Gastroesophageal sphincter (tissue), 4 donors: Measurements from ENCODE around the gene ANAPC2. TPM values are rescaled to one million over a fixed set of nuclear protein-coding genes. Genes with fewer than 3 reads are reported as not detected.

Experiments
- ATAC-seq: fragments of 150-250 bp; one replicate; pipeline ENCODE4 v1.9.1; 2016; ENCODE audit warnings: mild to moderate bottlenecking, moderate library complexity
- H3K27ac ChIP-seq, 4 donors: fragments of 200-600 bp; sonication (generic) in 3 of 4; 1 replicate in 3 of 4; 2 replicates in 1 of 4; pipeline ENCODE4 v1.5.1; 2016 to 2019
- H3K27me3 ChIP-seq: fragments of 200-600 bp; sonication (generic); one replicate; pipeline ENCODE4 v1.5.1; 2019
- H3K36me3 ChIP-seq, 2 donors: fragments of 200-600 bp; sonication (generic); one replicate each; pipeline ENCODE4 v1.5.1; 2019; ENCODE audit warnings: control low read depth in 1 of 2
- H3K4me1 ChIP-seq, 3 donors: fragments of 200-600 bp; sonication (generic); 1 replicate in 2 of 3; 2 replicates in 1 of 3; pipeline ENCODE4 v1.5.1; 2016 to 2019; ENCODE audit warnings: control low read depth in 2 of 3
- H3K4me3 ChIP-seq, 2 donors: fragments of 200-600 bp; sonication (generic); one replicate each; pipeline ENCODE4 v1.5.1; 2019; ENCODE audit warnings: mild to moderate bottlenecking in 1 of 2, moderate library complexity in 1 of 2
- H3K9me3 ChIP-seq, 3 donors: fragments of 200-600 bp; sonication (generic); one replicate each; pipeline ENCODE4 v1.5.1; 2017 to 2019; ENCODE audit warnings: control low read depth in 2 of 3
- CTCF ChIP-seq, 4 experiments: fragments of 200-600 bp in 2 of 4; fragments of 450-650 bp in 2 of 4; sonication (generic) in 1 of 4; IDR thresholded peaks; one replicate each; pipeline ENCODE4 v1.5.1; 2017 to 2019; ENCODE audit warnings: antibody characterized with exemption in 4 of 4, mild to moderate bottlenecking in 2 of 4, moderate library complexity in 2 of 4
- EP300 ChIP-seq: sonication (generic); formaldehyde crosslinking; IDR thresholded peaks from one replicate; pipeline ENCODE4 v1.6.1; 2017; ENCODE audit warnings: antibody characterized with exemption, mild to moderate bottlenecking
- POLR2A ChIP-seq, 2 donors: fragments of 450-650 bp; IDR thresholded peaks; one replicate each; pipeline ENCODE4 v1.6.1; 2017; ENCODE audit warnings: antibody characterized with exemption in 2 of 2, mild to moderate bottlenecking in 2 of 2, moderate library complexity in 1 of 2
- POLR2AphosphoS5 ChIP-seq: sonication (generic); formaldehyde crosslinking; IDR thresholded peaks from one replicate; pipeline ENCODE4 v1.6.1; 2017; ENCODE audit warnings: antibody characterized with exemption
- WGBS, 2 donors: methylation state at CpG; one replicate each; pipeline ENCODE4 v1.1.5; 2018; ENCODE audit warnings: low coverage in 1 of 2; 5-methylcytosine and 5-hydroxymethylcytosine counted together
- total RNA-seq, 4 donors: library from RNA; depleted of rRNA; stranded (reverse); fragments of >200 nt; gene quantifications; one replicate each; pipeline ENCODE4 v1.1.0, GENCODE V29; 2016

The ANAPC2 gene
- total RNA-seq, 4 donors from 2014 or later, result 11.9 to 32.1 (median 23.7) TPM

GRCh38 chr9:137204731-137205125 is 16.4 kb upstream of the ANAPC2 start:
- Histone ChIP-seq H3K36me3 (peaks cover 0 to 17% of the 10 kb centered on the region in 2 donors), H3K4me3 (peak overlapping the region; percentile 69 to 98), H3K4me1 (peaks cover 5 to 66% (median 36%) of the 10 kb centered on the region in 3 donors), H3K27ac (peak overlapping the region; percentile 60 to 92 (median 88)), H3K27me3 (no peaks in the 10 kb centered on the region), H3K9me3 (no peaks in the 10 kb centered on the region)
- ATAC-seq, result no peak
- 9 to 14% methylated on average over 6 to 16 of the region's 21 CpGs for WGBS, 2 donors
- TF ChIP-seq CTCF (IDR thresholded peaks at IDR 0.05) (no peak), POLR2AphosphoS5 (no peak), EP300 (no peak), POLR2A (IDR thresholded peaks at IDR 0.05) (no peak)

GRCh38 chr9:137202966-137203365 is 14.6 kb upstream of the ANAPC2 start:
- Histone ChIP-seq H3K27ac (no peak overlapping the region), H3K4me1 (peaks cover 5 to 83% (median 52%) of the 10 kb centered on the region in 3 donors), H3K27me3 (no peaks in the 10 kb centered on the region), H3K9me3 (no peaks in the 10 kb centered on the region), H3K4me3 (no peak overlapping the region), H3K36me3 (peaks cover 0 to 6% of the 10 kb centered on the region in 2 donors)
- 79 to 80% methylated on average over 1 to 6 of the region's 8 CpGs for WGBS, 2 donors
- TF ChIP-seq CTCF (IDR thresholded peaks at IDR 0.05) (no peak), POLR2A (IDR thresholded peaks at IDR 0.05) (no peak), EP300 (no peak), POLR2AphosphoS5 (no peak)
- ATAC-seq, result no peak

GRCh38 chr9:137201205-137201868 is 13.0 kb upstream of the ANAPC2 start:
- H3K27ac ChIP-seq, result peak overlapping the region; percentile 51 to 85 (median 84)
- WGBS, 2 donors, result 17 to 67% methylated on average over 3 to 12 of the region's 23 CpGs
- TF ChIP-seq POLR2A (IDR thresholded peaks at IDR 0.05), result no peak
- H3K4me3 ChIP-seq, result peak overlapping the region; percentile 38 to 68
- no peaks in the 10 kb centered on the region for H3K36me3 ChIP-seq
- peaks cover 1 to 81% (median 46%) of the 10 kb centered on the region in 3 donors for H3K4me1 ChIP-seq
- ATAC-seq, result no peak
- no peaks in the 10 kb centered on the region for H3K9me3 ChIP-seq
- no peaks in the 10 kb centered on the region for H3K27me3 ChIP-seq

GRCh38 chr9:137200311-137201204 is 12.2 kb upstream of the ANAPC2 start, which contains the start of gene TPRN:
Gene TPRN (minus strand): TSS chr9:137200741. CDS start chr9:137200711, 30 bp downstream.
- no CpG with 5 or more reads among the region's 118 CpGs for WGBS, 2 donors
- H3K27ac ChIP-seq, result peak within 1 kb of the TSS; percentile 51 to 85 (median 84)
- no peaks in the 10 kb centered on the region for H3K36me3 ChIP-seq
- peak; percentile 98 for ATAC-seq
- no peaks in the 10 kb centered on the region for H3K9me3 ChIP-seq
- peak within 1 kb of the TSS; percentile 38 to 68 for H3K4me3 ChIP-seq
- H3K27me3 ChIP-seq, result no peaks in the 10 kb centered on the region
- H3K4me1 ChIP-seq, result peaks cover 0 to 81% (median 42%) of the 10 kb centered on the region in 3 donors
- peak; percentile 62 for TF ChIP-seq POLR2AphosphoS5
- TF ChIP-seq POLR2A (IDR thresholded peaks at IDR 0.05), result peak; percentile 76 to 90
- TF ChIP-seq CTCF (IDR thresholded peaks at IDR 0.05), result no peak

- H3K4me3 ChIP-seq, result peak overlapping the region; percentile 20 to 68
- no peaks in the 10 kb centered on the region for H3K36me3 ChIP-seq
- WGBS, 2 donors, result no CpG with 5 or more reads among the region's 51 CpGs
- H3K4me1 ChIP-seq, result peaks cover 0 to 86% (median 39%) of the 10 kb centered on the region in 3 donors
- TF ChIP-seq EP300 (no peak), POLR2A (IDR thresholded peaks at IDR 0.05) (no peak), POLR2AphosphoS5 (no peak), CTCF (IDR thresholded peaks at IDR 0.05) (no peak)
- H3K27ac ChIP-seq, result peak overlapping the region in 2 of 4 donors; percentile 70 to 85
- no peaks in the 10 kb centered on the region for H3K9me3 ChIP-seq
- no peak for ATAC-seq
- H3K27me3 ChIP-seq, result no peaks in the 10 kb centered on the region
These were observed 11.2 kb upstream of the ANAPC2 start for GRCh38 chr9:137199411-137200121.
